HG02852 (cell line): ENCODE data around the gene CHST7.
A peak's percentile ranks its signal among the peaks of the same experiment; 100 is the strongest.
"Not testable (repeated sequence)": the region's sequence is repeated elsewhere in the genome, so short reads cannot be mapped to it uniquely, and the experiment has no call there.

ENCODE experiments used
- ATAC-seq: cut with Tn5 transposase; IDR thresholded peaks from one replicate; pipeline ENCODE4 v1.9.1; 2021; ENCODE audit warnings: mild to moderate bottlenecking, moderate library complexity; ENCODE audit not compliant: unreplicated experiment

The CHST7 gene, protein sequence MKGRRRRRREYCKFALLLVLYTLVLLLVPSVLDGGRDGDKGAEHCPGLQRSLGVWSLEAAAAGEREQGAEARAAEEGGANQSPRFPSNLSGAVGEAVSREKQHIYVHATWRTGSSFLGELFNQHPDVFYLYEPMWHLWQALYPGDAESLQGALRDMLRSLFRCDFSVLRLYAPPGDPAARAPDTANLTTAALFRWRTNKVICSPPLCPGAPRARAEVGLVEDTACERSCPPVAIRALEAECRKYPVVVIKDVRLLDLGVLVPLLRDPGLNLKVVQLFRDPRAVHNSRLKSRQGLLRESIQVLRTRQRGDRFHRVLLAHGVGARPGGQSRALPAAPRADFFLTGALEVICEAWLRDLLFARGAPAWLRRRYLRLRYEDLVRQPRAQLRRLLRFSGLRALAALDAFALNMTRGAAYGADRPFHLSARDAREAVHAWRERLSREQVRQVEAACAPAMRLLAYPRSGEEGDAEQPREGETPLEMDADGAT

DNA sequence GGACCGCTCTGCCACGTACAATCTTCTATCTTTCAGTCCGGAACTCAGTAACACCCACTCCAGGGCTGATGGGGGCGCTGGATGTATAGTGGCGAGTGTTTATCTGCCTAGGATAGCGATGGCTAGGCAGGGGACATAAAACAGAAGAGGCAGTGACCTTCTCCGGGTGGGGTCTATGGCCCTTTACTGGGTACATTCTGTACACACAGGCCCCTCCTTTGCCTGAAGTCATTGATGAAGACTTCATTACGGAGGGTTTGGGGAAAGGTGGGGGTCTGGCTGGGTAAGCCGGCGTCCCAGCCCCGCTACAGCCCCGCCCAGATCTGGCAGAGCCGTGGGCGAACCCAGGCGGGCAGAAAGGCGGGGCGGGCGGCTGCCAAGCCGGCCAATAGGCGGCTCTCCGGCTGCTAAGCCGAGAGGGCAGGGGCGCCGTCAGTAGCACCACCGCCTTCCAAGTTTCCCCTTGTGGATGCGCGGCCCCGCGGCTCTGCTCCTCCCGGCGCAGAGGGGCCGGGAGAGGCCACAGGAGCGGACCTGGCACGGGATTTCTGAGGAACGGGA, at the start of gene CHST7:
Gene CHST7 (plus strand): TSS at position 435 of the 561 bp plus-strand sequence. CDS start 167 bp downstream, outside the sequence.
- ATAC-seq: peak; percentile 41

DNA sequence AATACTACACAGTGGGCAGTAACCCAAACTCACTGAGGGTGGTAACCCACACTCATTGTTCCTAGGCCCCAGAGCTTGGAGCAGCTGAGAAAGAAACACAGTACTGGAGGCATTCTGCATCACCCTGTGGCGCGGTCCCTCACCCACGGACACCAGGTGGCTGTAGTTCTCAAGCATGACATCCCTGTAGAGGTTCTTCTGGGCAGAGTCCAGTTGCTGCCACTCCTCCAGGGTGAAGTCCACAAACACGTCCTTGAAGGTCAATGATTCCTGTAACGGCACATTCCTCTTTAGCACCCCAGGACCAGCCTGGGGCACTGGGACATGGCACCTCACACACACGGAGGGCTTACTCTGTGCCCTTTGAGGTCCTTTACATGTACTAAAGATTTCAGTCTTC, 44.9 kb upstream of the CHST7 start:
- ATAC-seq: not testable (repeated sequence)

DNA sequence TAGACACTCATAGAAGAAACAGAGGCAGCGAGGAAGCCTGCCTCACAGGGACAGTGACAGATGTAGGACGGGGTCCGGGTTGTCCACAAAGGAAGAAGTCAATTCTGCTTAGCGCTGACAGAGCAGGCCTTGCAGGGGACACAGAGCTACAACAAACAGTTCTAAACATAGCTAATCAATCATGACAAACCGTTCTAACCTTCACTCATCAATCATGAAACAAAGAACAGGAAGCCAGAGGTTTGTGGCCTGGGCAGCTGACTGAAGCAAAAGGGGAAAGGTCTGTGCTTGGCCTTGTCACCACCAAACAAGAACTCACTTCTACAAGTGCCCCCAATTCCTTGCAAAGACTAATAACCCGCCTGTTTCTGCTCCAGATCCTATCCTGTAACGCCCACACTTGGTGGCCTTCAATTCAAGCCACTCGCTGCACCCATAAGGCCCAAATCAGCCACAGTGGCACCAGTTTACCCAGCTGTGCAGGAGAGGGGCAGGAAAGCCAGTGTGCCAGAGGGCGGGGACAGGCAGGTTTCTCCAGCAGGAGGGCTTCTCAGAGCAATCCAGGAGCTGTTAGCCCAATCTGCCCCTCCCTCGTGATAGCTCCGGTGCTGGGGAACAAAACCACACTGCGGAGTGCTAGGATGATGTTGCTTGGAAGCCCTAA, 43.7 kb upstream of the CHST7 start:
- ATAC-seq: not testable (repeated sequence)

DNA sequence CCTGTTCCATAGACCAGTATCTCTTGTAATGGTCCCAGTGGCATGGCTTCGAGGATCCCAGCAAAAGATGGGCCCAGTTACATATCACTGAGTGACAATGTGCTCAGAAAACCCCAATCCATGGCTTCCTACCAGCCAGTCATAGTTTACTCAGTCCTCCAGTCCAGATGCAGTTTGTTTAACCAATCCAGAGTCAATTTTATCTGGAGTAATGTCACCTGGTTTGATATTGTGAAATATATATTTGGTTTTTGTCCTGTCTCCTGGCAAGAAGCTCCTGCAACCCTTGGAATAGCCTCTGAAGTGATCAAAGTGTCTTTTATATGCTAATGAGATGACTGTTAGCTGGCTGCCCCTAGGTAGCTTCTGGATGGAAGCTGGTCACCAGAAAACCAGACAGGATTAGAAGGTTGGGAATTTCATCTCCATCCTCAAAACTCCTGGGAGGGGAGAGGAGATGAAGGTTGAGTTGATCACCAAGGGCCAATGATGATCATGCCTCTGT, 43.1 kb upstream of the CHST7 start:
- not testable (repeated sequence) for ATAC-seq

DNA sequence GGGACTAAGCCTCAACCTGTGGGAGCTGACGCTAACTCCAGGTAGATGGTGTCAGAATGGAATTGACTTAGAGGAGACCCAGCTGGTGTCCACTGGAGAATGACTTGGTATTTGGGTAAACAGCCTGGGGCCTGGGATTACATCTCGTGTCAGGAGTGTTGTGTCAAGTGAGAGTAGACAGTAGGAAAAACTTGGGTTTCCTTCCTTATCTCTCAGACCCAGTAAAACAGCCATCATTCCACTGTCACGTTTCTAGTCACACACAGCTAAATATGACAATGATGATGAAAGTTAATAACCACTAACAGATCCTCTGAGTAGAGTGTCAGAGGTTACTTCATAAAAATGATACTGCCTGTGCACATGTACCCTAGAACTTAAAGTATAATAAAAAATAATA, 42.1 kb upstream of the CHST7 start:
- no peak for ATAC-seq

DNA sequence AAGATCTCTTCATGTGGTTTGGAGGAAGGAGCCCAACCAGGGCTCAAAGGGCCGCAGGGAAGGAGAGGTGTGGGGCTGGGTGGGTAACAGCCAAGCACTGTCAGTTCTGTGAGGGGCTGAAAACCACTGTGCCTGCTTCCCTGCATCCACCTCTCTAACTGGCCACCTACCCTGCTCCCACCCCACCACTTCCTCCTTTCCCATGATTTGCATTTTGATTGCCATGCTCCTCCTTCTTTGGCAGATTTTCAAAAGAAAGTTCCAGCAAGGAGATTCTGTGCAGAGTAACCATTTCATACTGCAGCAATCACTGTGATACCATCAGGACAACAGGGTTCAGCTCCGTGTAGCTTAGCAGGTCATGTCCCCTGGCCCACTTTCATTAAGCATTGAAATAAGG, 30.1 kb upstream of the CHST7 start:
- no peak for ATAC-seq

DNA sequence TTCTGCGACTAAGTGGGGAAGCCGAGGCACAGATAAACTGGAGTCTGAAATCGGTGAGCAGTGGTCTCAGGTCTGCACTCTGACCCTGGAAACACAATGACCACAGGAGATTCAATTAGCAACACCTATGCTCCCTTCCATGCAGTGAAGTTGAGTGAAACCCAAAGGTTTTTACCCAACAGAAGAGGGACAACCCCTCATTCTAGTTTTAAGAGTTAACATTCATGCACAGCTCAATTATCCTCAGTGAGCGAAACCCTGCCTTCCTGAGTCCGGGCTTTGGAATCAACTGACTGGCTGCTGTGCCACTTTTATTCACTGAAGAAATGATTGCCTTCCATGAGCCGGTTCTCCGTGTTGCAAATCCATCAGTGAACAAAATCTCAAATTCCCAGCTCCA, 29.0 kb upstream of the CHST7 start:
- ATAC-seq: not testable (repeated sequence)

DNA sequence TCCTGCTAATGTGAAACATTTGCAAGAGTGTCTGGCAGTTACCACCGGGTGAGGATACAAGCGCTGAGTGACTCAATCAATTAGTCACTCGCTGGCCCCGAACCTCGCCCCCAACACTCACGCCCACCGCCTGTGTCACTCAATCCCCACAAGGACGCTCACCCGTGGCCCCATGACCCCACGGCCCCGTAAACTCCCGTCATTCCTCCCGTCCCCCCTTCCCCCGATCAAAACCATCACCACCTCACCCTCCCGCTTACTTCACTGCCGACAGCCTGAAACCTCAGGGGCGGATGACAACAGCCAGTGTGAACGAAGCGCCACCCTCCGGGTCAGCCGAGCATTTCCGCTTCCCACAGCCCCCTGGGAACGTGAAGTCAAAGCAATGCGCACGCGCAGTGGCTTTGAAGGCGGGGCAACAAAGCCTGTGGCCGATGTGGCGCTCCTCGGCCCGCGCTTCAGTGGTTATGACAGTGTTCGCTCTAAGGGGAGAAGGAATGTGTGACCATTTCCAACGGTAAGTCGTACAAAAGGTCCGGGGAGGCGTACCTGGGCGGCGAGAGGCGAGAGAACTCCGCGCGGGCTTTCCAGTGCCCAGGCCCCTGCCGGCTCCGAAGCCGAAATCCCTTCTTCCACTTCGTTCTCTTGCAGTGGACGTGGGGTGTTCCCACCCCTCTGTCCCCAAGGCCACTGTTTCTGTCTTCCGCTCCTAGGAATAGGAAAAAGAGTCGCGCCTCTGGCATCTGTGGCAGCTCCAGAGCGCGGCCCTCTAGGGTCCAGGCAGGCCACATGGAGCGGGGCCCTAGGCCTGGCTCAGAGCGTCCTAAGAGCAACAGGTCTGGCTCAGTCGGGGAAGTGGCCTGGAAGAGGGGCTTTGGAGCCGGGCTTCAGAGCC, 28.2 kb upstream of the CHST7 start, which contains the start of gene ZNF674:
Gene ZNF674 (minus strand): TSS at position 311 of the 895 bp plus-strand sequence. CDS start 3,334 bp downstream, outside the sequence.
- ATAC-seq: peak; percentile 86

DNA sequence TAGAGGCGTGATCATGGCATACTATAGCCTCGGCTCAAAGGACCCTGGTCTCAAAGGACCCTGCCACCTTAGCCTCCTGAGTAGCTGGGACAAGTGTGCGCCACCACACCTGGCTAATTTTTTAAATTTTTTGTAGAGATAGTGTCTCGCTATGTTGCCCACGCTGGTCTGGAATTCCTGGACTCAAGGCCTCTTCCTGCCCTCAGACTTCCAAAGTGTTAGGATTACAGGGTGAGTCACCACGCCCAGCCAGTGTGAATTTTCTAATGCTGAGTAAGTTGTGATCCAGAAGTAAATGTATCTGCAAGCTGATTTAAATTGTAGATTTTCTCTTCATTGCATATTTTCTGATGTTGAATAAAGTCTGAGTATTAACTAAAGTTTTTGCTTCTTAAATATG, 25.7 kb upstream of the CHST7 start:
- ATAC-seq: no peak

DNA sequence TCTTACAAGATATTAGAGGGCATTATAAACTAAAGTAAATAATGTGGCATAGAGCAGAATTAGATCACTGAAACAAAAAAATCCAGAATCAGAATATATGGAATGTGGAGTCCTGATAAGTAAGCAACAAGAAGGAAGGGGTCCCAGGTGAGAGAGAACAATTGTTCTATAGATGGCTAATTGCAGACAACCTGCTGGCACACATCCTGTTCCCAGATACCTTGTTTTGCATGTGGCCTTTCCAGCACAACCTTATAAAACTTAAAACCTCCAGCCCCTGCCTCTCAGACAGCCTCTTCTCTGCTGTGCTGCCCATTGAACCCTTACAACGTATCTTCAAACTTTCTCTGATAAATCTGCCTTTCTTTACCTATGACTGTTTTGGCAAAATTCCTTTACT, 23.7 kb upstream of the CHST7 start:
- ATAC-seq: no peak

DNA sequence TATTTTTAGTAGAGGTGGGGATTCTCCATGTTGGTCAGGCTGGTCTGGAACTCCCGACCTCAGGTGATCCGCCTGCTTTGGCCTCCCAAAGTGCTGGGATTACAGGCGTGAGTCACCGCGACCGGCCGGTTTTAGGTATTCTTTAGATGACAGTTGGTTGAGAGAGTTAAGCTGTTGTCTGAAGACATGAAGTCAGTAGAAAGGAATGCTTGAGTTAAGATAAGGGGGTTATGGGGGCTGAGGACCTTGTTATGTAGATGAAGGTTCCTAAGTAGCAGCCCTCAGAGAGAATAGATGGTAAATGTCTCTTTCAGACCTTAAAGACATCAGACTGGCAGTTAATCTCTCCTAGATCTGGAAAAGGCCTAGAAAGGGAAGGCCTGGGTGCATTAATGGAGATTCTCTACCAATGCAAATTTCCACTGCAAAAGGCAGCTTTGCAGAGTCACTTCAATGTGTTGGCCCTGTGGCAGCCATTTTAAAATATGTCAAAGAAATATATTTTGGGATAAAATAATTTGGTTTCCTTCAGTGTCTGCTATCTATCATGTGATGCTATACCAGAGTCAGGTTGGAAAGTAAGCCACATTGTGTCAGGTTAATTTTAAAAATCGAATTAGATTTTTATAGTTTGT, 22.0 kb upstream of the CHST7 start:
- ATAC-seq: no peak

DNA sequence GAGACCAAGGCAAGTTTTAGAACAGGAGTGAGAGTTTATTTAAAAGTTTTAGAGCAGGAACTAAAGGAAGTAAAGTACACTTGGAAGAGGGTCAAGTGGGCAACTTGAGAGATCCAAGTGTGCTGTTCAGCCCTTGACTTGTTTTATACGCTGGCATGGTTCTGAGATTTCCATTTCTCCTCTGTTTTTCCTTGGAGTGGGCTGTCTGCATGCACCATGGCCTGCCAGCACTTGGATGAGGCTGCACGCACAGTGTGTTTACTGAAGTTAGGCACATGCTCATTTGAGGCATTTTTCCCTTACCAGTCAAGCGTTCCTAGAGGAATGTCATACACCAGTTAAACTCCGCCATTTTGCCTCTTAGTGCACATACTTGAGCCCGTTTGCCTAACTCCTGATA, 19.6 kb upstream of the CHST7 start:
- no peak for ATAC-seq

DNA sequence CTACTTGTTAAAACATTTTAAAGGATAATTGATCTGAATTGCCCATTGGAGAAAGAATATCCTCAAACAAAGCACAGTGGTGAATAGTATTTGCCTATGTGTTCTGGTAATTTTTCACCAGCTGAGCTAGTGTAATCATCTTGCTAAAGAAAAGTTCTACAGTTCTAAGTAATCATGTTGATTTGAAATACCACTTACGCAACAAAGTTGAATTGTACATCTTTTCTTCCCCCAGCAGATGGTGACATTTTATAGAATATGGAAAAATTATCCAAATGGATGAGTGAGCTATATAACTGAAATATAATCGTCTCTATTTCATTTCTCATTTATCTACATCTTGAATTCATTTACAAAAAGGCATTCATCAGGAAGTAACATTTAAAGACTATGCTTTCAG, 18.6 kb upstream of the CHST7 start:
- no peak for ATAC-seq

DNA sequence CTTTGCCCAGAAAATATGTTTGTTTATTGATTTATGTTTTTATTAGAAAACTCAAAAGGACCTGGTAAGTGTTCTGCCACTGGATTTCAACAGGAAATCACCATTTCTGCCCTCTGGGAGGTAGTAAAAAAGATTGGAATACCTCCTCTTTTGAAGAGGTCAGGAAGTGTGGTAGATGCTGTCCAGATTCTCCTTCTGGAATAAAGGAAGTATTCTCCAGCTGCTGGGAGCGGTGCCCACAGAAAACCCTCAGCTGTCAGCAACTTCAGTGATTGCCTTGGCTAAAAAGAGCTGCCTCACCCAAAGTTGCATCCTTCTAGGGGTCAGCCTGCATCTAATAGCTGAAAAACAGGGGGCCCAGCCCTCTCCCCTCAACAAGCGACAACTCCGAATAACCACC, 14.5 kb upstream of the CHST7 start:
- no peak for ATAC-seq

DNA sequence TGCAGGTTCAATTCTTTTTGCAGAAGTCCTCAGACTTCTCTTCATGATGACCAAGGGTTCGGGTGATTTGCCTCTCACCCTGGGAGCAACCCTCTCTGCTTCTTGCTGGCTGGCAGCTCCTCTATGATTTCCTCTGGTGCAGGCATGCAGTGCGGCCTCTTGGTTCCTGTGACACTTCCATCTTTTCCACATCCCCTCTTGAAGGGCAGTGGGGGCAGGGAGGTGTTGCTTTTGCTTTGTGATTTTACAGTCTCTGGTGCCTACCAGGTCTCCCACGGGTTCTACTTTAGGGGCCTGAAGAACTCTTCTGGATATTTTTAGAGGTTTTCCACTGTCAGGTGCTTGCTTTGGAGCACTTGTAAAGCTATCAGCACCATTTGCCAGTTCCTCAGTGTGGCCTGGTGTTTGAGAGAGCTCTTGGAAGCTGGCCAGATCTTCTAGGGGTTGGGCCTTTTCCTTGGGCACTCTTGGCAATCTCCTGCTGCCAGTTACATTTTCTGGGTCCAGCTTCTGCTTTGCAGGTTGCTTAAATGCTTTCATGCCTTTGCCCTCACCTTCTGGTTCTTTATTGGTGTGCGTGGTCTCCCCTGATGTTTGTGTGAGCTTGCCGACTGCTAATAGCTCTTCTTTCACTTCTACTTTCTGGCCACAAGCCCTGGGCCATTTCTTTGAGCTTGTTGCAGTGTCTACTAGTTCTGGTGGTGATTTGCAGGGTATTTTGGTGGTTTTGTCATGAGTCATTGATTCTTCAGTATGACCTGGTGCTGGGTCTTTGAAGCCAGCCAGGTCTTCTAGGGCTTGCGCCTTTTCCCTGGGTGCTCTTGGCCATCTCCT, 11.5 kb upstream of the CHST7 start:
- peak; percentile 97 for ATAC-seq

DNA sequence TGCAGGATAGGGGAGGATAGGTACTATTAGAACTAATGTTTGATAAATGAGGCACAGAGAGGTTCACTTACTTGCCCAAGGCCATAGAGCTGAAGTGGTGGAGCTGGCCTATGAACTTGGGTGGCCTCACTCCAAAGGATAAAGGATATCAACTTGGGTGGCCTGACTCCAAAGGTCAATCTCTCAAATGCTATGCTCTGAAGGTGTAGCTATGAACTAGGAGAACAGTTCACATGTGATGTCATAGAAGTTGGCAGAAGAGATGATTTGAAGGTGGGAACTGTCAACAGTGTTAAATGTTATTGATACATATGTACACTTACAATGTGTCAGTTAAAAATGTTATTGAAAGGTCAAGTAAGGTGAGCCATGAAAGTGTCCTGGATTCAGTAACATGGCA, 6.2 kb upstream of the CHST7 start:
- ATAC-seq: no peak

DNA sequence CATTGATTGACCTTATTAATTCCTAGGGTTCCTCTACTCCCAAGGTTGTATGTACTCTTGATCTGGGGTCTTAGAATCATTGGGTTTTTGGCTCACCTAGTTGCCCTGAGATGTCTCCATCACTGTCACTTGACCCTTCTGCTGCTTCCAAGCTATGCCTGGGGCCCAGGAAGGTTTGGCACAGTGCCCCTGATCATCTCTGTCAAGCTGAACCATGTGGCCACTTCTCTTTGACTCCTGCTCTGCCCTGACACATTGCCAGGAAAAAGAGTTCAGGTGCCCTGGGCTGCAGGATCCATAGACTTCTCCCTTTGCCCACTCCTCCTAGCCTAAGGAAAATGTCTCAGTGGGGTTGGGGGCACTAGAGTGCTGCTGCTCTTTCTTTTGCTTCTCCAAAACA, 3.9 kb upstream of the CHST7 start:
- ATAC-seq: no peak

DNA sequence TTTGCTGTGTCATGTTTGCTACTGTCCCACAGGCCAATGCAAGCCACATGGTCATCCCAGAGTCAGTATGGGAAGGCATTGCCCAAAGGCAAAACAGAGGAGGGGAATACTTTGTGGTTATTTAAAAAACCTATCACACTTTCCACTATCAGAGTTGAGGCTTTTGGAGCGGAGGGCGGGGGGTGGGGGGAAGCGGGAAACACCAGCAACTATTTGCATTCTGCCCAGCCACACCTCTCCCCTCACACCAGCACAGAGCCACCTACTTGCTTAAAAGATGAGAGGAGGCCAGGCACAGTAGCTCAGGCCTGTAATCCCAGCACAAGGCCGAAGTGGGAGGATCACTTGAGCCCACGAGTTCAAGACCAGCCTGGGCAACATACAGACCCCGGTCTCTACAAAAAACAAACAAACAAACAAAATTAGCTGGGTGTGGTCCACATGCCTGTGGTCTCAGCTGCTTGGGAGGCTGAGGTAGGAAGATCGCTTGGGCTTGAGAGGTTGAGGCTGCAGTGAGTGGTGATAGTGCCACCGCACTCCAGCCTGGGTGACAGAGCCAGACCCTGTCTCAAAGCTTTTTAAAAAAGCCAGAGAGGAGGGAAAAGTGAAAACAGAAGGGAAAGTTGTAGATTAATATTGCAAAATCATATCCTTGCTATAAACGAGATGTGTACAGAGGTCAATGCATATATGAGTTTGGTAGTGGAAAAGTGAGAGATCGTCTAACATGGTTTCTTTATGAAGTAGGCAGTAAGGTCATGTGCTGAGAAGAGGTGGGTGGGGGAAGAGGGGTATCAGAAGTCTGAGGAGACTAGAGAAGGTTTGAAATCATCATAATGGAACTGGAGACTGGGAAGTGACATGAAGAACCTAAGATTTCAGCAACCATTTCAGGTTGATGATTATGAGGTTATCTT, 1.9 kb upstream of the CHST7 start:
- ATAC-seq: no peak
